ENCODE results near the gene MSANTD1.

The MSANTD1 gene

DNA sequence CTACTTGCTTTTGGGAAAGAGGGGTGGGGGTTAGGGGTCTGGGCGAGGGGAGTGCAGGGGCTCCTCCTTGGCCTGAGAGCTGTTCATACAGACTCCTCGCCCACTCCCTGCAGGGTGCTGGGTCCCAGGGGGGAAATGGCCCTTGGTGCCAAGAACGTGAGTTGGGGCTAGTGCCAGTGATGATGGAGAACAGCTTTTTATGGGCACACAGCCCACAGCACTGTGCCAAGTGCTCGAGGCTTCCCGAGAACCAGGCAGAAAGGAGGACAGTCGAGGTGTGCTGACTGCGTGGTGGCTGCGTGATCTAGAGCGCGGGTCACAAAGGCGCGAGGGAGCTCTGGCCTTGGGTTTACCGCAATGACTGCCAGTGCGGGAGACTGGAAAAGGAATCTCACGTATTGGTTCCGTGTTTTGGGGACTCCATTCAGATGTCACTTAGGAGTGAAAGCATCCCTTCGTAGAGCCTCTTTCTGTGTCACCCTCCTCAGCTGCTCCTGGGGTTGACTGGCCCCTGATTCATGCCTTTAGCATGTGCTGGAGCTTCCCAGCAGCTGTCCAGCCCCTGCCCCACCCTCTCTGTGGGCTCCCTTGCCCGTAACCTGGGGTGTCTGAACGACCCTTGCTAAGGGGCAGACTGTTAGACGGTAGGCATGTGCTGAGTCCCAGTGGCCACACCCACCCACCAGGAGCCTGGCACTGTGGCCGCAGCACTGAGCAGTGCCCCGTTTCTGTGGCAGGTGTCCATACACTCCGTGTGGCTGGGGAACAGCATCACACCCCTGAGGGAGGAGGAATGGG is 20.9 kb upstream of the MSANTD1 start:
- no peaks in the 10 kb centered on the region for H3K4me1 ChIP-seq (ENCODE audit: control extremely low read depth in 1 of 4, control insufficient read depth in 4 of 4, insufficient read depth in 4 of 4, low read length in 3 of 4)
- no peaks in the 10 kb centered on the region for H3K9me3 ChIP-seq (ENCODE audit: control extremely low read depth in 1 of 5, control insufficient read depth in 4 of 5, insufficient read depth in 2 of 5, low read depth in 1 of 5, low read length in 4 of 5)
- H3K27ac ChIP-seq (ENCODE audit: insufficient read depth in 1 of 2, low read depth in 1 of 2, low read length in 2 of 2, poor library complexity in 1 of 2, severe bottlenecking in 2 of 2), result no peak overlapping the region
- peaks cover 15 to 94% (median 76%) of the 10 kb centered on the region in 4 experiments for H3K36me3 ChIP-seq (ENCODE audit: control insufficient read depth in 4 of 4, insufficient read depth in 4 of 4, low read length in 3 of 4)
- WGBS (ENCODE audit: insufficient coverage), result 97% methylated on average over 23 of the region's 23 CpGs
- no peak overlapping the region for H3K4me3 ChIP-seq (ENCODE audit: control insufficient read depth in 1 of 7, extremely low read depth in 1 of 7, insufficient read depth in 4 of 7, low read depth in 2 of 7, low read length in 6 of 7)
- ChIA-PET CTCF (no interaction called here), POLR2A (no interaction called here)
- no peaks in the 10 kb centered on the region for H3K27me3 ChIP-seq (replicated peaks in 2 of 5; ENCODE audit: control insufficient read depth in 4 of 5, insufficient read depth in 5 of 5, low read length in 4 of 5)
- DNase-seq, result no peak

DNA sequence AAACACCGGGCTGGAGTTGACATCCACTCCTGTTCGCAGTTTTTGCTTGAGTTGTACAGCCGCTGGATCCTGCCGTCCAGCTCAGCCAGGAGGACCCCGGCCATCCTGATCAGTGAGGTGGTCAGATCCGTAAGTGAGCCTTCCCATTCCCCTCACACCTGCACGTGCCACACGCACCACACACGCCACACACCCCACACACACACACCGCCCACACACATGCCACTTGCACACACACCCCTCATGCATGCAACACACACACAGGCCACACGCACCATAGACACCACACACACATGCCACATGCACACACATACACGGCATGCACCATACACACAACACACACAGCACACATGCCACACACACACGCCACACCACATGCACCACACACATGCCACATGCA is 20.1 kb upstream of the MSANTD1 start:
- H3K4me3 ChIP-seq (ENCODE audit: control insufficient read depth in 1 of 7, extremely low read depth in 1 of 7, insufficient read depth in 4 of 7, low read depth in 2 of 7, low read length in 6 of 7), result no peak overlapping the region
- ChIA-PET CTCF (no interaction called here), POLR2A (no interaction called here)
- H3K27ac ChIP-seq (ENCODE audit: insufficient read depth in 1 of 2, low read depth in 1 of 2, low read length in 2 of 2, poor library complexity in 1 of 2, severe bottlenecking in 2 of 2), result no peak overlapping the region
- peaks cover 15 to 94% (median 73%) of the 10 kb centered on the region in 4 experiments for H3K36me3 ChIP-seq (ENCODE audit: control insufficient read depth in 4 of 4, insufficient read depth in 4 of 4, low read length in 3 of 4)
- H3K9me3 ChIP-seq (ENCODE audit: control extremely low read depth in 1 of 5, control insufficient read depth in 4 of 5, insufficient read depth in 2 of 5, low read depth in 1 of 5, low read length in 4 of 5), result no peaks in the 10 kb centered on the region
- 87% methylated on average over 7 of the region's 13 CpGs for WGBS (ENCODE audit: insufficient coverage)
- no peak for DNase-seq
- H3K4me1 ChIP-seq (ENCODE audit: control extremely low read depth in 1 of 4, control insufficient read depth in 4 of 4, insufficient read depth in 4 of 4, low read length in 3 of 4), result no peaks in the 10 kb centered on the region
- no peaks in the 10 kb centered on the region for H3K27me3 ChIP-seq (replicated peaks in 2 of 5; ENCODE audit: control insufficient read depth in 4 of 5, insufficient read depth in 5 of 5, low read length in 4 of 5)

DNA sequence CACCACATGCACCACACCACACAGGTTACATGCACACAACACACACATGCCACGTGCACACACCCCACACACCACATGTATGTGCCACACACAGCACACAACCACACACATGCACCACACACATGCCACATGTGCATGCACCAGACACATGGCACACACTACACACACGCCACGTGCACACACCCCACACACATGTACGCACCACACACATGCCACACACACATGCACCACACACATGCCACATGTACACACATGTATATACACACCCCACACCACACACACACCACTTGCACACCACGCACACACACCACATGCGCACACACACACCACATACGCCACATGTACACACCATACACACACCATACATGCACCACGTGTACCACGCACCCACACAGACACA is 19.6 kb upstream of the MSANTD1 start:
- no peaks in the 10 kb centered on the region for H3K27me3 ChIP-seq (replicated peaks in 2 of 5; ENCODE audit: control insufficient read depth in 4 of 5, insufficient read depth in 5 of 5, low read length in 4 of 5)
- H3K36me3 ChIP-seq (ENCODE audit: control insufficient read depth in 4 of 4, insufficient read depth in 4 of 4, low read length in 3 of 4), result peaks cover 15 to 94% (median 70%) of the 10 kb centered on the region in 4 experiments
- POLR2A ChIA-PET, result no interaction called here
- no peaks in the 10 kb centered on the region for H3K9me3 ChIP-seq (ENCODE audit: control extremely low read depth in 1 of 5, control insufficient read depth in 4 of 5, insufficient read depth in 2 of 5, low read depth in 1 of 5, low read length in 4 of 5)
- H3K4me1 ChIP-seq (ENCODE audit: control extremely low read depth in 1 of 4, control insufficient read depth in 4 of 4, insufficient read depth in 4 of 4, low read length in 3 of 4), result no peaks in the 10 kb centered on the region
- H3K4me3 ChIP-seq (ENCODE audit: control insufficient read depth in 1 of 7, extremely low read depth in 1 of 7, insufficient read depth in 4 of 7, low read depth in 2 of 7, low read length in 6 of 7), result no peak overlapping the region
- WGBS (ENCODE audit: insufficient coverage), result 100% methylated on average over 9 of the region's 9 CpGs
- peak in 1 of 3 donors; percentile 9 for DNase-seq
- H3K27ac ChIP-seq (ENCODE audit: insufficient read depth in 1 of 2, low read depth in 1 of 2, low read length in 2 of 2, poor library complexity in 1 of 2, severe bottlenecking in 2 of 2), result no peak overlapping the region
- CTCF ChIA-PET, result no interaction called here

DNA sequence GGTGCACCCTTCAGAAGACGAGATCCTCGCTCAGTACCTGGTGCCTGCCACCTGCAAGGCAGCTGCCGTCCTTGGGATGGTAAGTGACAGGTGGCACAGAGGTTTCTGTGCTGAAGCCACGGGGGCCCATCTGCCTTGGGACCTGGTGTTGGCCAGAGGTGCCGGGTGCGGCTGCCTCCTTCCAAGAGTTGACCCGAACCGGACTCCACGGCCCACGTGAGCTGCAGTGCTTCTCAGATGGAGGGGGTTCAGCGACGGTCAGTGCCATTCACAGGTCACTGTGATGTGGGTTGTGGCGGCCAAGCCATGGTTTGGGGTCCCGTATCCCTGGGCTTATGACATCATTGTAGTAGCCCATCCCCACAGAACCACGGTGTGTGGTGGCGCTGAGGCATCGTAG is 19.0 kb upstream of the MSANTD1 start:
- Histone ChIP-seq H3K9me3 (ENCODE audit: control extremely low read depth in 1 of 5, control insufficient read depth in 4 of 5, insufficient read depth in 2 of 5, low read depth in 1 of 5, low read length in 4 of 5) (no peaks in the 10 kb centered on the region), H3K36me3 (ENCODE audit: control insufficient read depth in 4 of 4, insufficient read depth in 4 of 4, low read length in 3 of 4) (peaks cover 18 to 94% (median 68%) of the 10 kb centered on the region in 4 experiments), H3K4me1 (ENCODE audit: control extremely low read depth in 1 of 4, control insufficient read depth in 4 of 4, insufficient read depth in 4 of 4, low read length in 3 of 4) (no peaks in the 10 kb centered on the region), H3K27me3 (replicated peaks in 2 of 5; ENCODE audit: control insufficient read depth in 4 of 5, insufficient read depth in 5 of 5, low read length in 4 of 5) (no peaks in the 10 kb centered on the region), H3K4me3 (ENCODE audit: control insufficient read depth in 1 of 7, extremely low read depth in 1 of 7, insufficient read depth in 4 of 7, low read depth in 2 of 7, low read length in 6 of 7) (no peak overlapping the region), H3K27ac (ENCODE audit: insufficient read depth in 1 of 2, low read depth in 1 of 2, low read length in 2 of 2, poor library complexity in 1 of 2, severe bottlenecking in 2 of 2) (no peak overlapping the region)
- ChIA-PET POLR2A (no interaction called here), CTCF (no interaction called here)
- no peak for DNase-seq
- WGBS (ENCODE audit: insufficient coverage), result 97% methylated on average over 16 of the region's 17 CpGs

DNA sequence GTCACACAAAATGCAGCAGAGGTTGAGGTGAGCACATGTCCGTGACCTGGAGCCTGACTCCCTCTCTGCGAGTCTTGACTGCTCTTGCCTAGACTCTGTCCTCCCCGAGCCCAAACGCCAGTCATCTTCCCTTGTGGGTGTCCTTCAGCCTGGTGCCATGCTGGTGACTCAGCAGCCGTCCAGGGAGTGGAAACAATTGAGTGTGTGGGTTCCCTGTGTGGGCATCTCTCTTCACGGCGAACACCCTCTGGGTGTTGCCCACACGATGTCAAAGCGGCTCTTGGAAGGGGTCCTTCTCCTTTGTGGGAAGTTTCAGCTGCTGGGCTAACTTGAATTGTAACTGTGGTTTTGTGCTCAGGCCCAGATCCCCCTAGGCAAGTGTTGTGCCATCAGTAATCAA is 17.5 kb upstream of the MSANTD1 start:
- CTCF ChIA-PET, result no interaction called here
- WGBS (ENCODE audit: insufficient coverage), result 94% methylated on average over 8 of the region's 9 CpGs
- POLR2A ChIA-PET, result no interaction called here

DNA sequence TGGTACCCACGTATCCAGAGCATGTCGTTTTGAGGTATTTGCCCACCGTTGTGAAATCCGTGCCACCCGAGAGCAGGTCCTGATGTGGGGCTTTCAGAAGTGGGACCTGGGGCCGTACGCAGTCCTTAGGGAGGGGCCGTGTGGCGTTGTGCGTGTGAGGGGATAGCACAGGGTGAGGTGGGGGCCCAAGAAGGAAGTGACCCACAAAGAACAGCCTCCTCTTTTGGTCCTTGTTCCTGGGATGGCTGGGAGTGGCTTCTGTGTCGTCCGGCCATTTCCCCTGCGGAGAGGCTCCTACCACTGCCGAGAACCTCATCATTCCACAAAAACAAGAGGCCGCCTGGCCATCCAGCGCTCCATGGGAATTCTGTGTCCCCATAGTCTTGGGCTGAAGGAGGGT is 17.0 kb upstream of the MSANTD1 start:
- no peak overlapping the region for H3K4me3 ChIP-seq (ENCODE audit: control insufficient read depth in 1 of 7, extremely low read depth in 1 of 7, insufficient read depth in 4 of 7, low read depth in 2 of 7, low read length in 6 of 7)
- H3K27ac ChIP-seq (ENCODE audit: insufficient read depth in 1 of 2, low read depth in 1 of 2, low read length in 2 of 2, poor library complexity in 1 of 2, severe bottlenecking in 2 of 2), result no peak overlapping the region
- WGBS (ENCODE audit: insufficient coverage), result 95% methylated on average over 12 of the region's 16 CpGs
- no peaks in the 10 kb centered on the region for H3K4me1 ChIP-seq (ENCODE audit: control extremely low read depth in 1 of 4, control insufficient read depth in 4 of 4, insufficient read depth in 4 of 4, low read length in 3 of 4)
- H3K27me3 ChIP-seq (replicated peaks in 2 of 5; ENCODE audit: control insufficient read depth in 4 of 5, insufficient read depth in 5 of 5, low read length in 4 of 5), result no peaks in the 10 kb centered on the region
- DNase-seq, result no peak
- POLR2A ChIA-PET, result no interaction called here
- no peaks in the 10 kb centered on the region for H3K9me3 ChIP-seq (ENCODE audit: control extremely low read depth in 1 of 5, control insufficient read depth in 4 of 5, insufficient read depth in 2 of 5, low read depth in 1 of 5, low read length in 4 of 5)
- H3K36me3 ChIP-seq (ENCODE audit: control insufficient read depth in 4 of 4, insufficient read depth in 4 of 4, low read length in 3 of 4), result peaks cover 27 to 94% (median 68%) of the 10 kb centered on the region in 4 experiments
- CTCF ChIA-PET, result no interaction called here

More for the DNA sequence above, 17.5 kb upstream of the MSANTD1 start:
- H3K27ac ChIP-seq (ENCODE audit: insufficient read depth in 1 of 2, low read depth in 1 of 2, low read length in 2 of 2, poor library complexity in 1 of 2, severe bottlenecking in 2 of 2), result no peak overlapping the region
- no peak for DNase-seq
- H3K36me3 ChIP-seq (ENCODE audit: control insufficient read depth in 4 of 4, insufficient read depth in 4 of 4, low read length in 3 of 4), result peaks cover 27 to 95% (median 68%) of the 10 kb centered on the region in 4 experiments
- no peaks in the 10 kb centered on the region for H3K4me1 ChIP-seq (ENCODE audit: control extremely low read depth in 1 of 4, control insufficient read depth in 4 of 4, insufficient read depth in 4 of 4, low read length in 3 of 4)
- no peak overlapping the region for H3K4me3 ChIP-seq (ENCODE audit: control insufficient read depth in 1 of 7, extremely low read depth in 1 of 7, insufficient read depth in 4 of 7, low read depth in 2 of 7, low read length in 6 of 7)
- no peaks in the 10 kb centered on the region for H3K9me3 ChIP-seq (ENCODE audit: control extremely low read depth in 1 of 5, control insufficient read depth in 4 of 5, insufficient read depth in 2 of 5, low read depth in 1 of 5, low read length in 4 of 5)
- H3K27me3 ChIP-seq (replicated peaks in 2 of 5; ENCODE audit: control insufficient read depth in 4 of 5, insufficient read depth in 5 of 5, low read length in 4 of 5), result no peaks in the 10 kb centered on the region

DNA sequence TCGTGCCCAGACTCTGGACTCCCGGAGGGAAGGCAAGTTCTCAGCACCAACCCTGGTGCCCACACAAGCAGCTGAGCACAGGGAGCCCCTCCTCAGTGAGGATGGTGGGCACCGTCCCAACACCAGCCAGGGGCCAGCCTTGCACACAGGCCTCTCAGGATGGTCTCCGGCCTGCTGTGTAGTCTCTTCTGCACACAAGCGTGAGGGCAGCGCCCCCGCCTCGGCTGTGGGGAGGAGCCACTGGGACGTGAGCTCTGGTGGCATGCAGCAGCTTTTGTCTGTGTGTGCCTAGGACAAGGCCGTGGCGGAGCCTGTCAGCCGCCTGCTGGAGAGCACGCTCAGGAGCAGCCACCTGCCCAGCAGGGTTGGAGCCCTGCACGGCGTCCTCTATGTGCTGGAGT is 16.1 kb upstream of the MSANTD1 start:
- no peak overlapping the region for H3K27ac ChIP-seq (ENCODE audit: insufficient read depth in 1 of 2, low read depth in 1 of 2, low read length in 2 of 2, poor library complexity in 1 of 2, severe bottlenecking in 2 of 2)
- no peaks in the 10 kb centered on the region for H3K9me3 ChIP-seq (ENCODE audit: control extremely low read depth in 1 of 5, control insufficient read depth in 4 of 5, insufficient read depth in 2 of 5, low read depth in 1 of 5, low read length in 4 of 5)
- no peak overlapping the region for H3K4me3 ChIP-seq (ENCODE audit: control insufficient read depth in 1 of 7, extremely low read depth in 1 of 7, insufficient read depth in 4 of 7, low read depth in 2 of 7, low read length in 6 of 7)
- H3K4me1 ChIP-seq (ENCODE audit: control extremely low read depth in 1 of 4, control insufficient read depth in 4 of 4, insufficient read depth in 4 of 4, low read length in 3 of 4), result no peaks in the 10 kb centered on the region
- POLR2A ChIA-PET, result no interaction called here
- H3K27me3 ChIP-seq (replicated peaks in 2 of 5; ENCODE audit: control insufficient read depth in 4 of 5, insufficient read depth in 5 of 5, low read length in 4 of 5), result no peaks in the 10 kb centered on the region
- DNase-seq, result no peak
- CTCF ChIA-PET, result no interaction called here
- peaks cover 27 to 95% (median 69%) of the 10 kb centered on the region in 4 experiments for H3K36me3 ChIP-seq (ENCODE audit: control insufficient read depth in 4 of 4, insufficient read depth in 4 of 4, low read length in 3 of 4)
- 91% methylated on average over 14 of the region's 15 CpGs for whole genome bisulfite sequencing (ENCODE audit: insufficient coverage)

Data from common myeloid progenitor, CD34-positive (primary cell).